Vagina (tissue), 2 donors: Measurements from ENCODE around the gene CPNE8. TPM values are rescaled to one million over a fixed set of nuclear protein-coding genes. Genes with fewer than 3 reads are reported as not detected.

Experiments
- DNase-seq, 2 donors: peaks; one replicate each; pipeline ENCODE4 v3.0.0-alpha.2; 2017; ENCODE audit errors: extremely low spot score in 2 of 2
- H3K27ac ChIP-seq: fragments of 200-600 bp; sonication (generic); one replicate; pipeline ENCODE4 v1.5.1; 2019
- H3K27me3 ChIP-seq: fragments of 200-600 bp; sonication (generic); one replicate; pipeline ENCODE4 v1.5.1; 2019
- H3K36me3 ChIP-seq, 2 donors: fragments of 200-600 bp; sonication (generic); one replicate each; pipeline ENCODE4 v1.5.1; 2017 to 2019
- H3K4me1 ChIP-seq: fragments of 200-600 bp; sonication (generic); one replicate; pipeline ENCODE4 v1.5.1; 2019
- H3K4me3 ChIP-seq, 2 donors: fragments of 200-600 bp; sonication (generic); 1 replicate in 1 of 2; 2 replicates in 1 of 2; pipeline ENCODE4 v1.5.1; 2016 to 2019
- H3K9me3 ChIP-seq: fragments of 200-600 bp; sonication (generic); one replicate; pipeline ENCODE4 v1.5.1; 2019
- CTCF ChIP-seq, 3 experiments: fragments of 450-650 bp in 2 of 3; fragments of 200-600 bp in 1 of 3; sonication (generic) in 1 of 3; IDR thresholded peaks; one replicate each; pipeline ENCODE4 v1.5.1; 2017 to 2019; ENCODE audit warnings: antibody characterized with exemption in 3 of 3, mild to moderate bottlenecking in 2 of 3, moderate library complexity in 2 of 3
- POLR2A ChIP-seq, 2 donors: fragments of 450-650 bp; IDR thresholded peaks; one replicate each; pipeline ENCODE4 v1.6.1; 2017; ENCODE audit warnings: antibody characterized with exemption in 2 of 2, mild to moderate bottlenecking in 2 of 2, moderate library complexity in 2 of 2
- POLR2AphosphoS5 ChIP-seq, 2 donors: sonication (generic); formaldehyde crosslinking; IDR thresholded peaks; one replicate each; pipeline ENCODE4 v1.9.0; 2017; ENCODE audit warnings: antibody characterized with exemption in 2 of 2, mild to moderate bottlenecking in 2 of 2, low read depth in 1 of 2; ENCODE audit not compliant: insufficient read depth in 1 of 2
- intact Hi-C: fragments of 100-400 bp; cut with DNase I; formaldehyde crosslinking; loops from one replicate; pipeline ENCODE4 v1.15.1; 2023
- total RNA-seq: library from RNA; depleted of rRNA; stranded (reverse); fragments of >200 nt; gene quantifications from one replicate; pipeline ENCODE4 v1.2.3, GENCODE V29; 2016

CPNE8 gene
- total RNA-seq, 1 donor from 2014 or later: 15.0 TPM

- no peaks in the 10 kb centered on the region for H3K27me3 ChIP-seq
- TF ChIP-seq POLR2AphosphoS5 (IDR thresholded peaks at IDR 0.05; ENCODE audit: insufficient read depth in 1 of 2, low read depth in 1 of 2): no peak
- no peak for TF ChIP-seq POLR2A (IDR thresholded peaks at IDR 0.05)
- peak overlapping the region; percentile 96 for H3K27ac ChIP-seq
- no peaks in the 10 kb centered on the region for H3K36me3 ChIP-seq
- H3K9me3 ChIP-seq: no peaks in the 10 kb centered on the region
- no peak for DNase-seq
- H3K4me1 ChIP-seq: peaks cover 22% of the 10 kb centered on the region
- peak overlapping the region; percentile 66 to 80 for H3K4me3 ChIP-seq
- intact Hi-C loops: no loop called here
Measured at GRCh38 chr12:38907201-38907923, 2.0 kb upstream of the CPNE8 start.

- Histone ChIP-seq H3K4me1 (peaks cover 22% of the 10 kb centered on the region), H3K27me3 (no peaks in the 10 kb centered on the region), H3K27ac (peak overlapping the region; percentile 96), H3K36me3 (no peaks in the 10 kb centered on the region), H3K4me3 (peak overlapping the region; percentile 66 to 80), H3K9me3 (no peaks in the 10 kb centered on the region)
- intact Hi-C loops: no loop called here
- peak in 1 of 2 donors; percentile 92 for DNase-seq
- peak; percentile 43 to 89 for TF ChIP-seq POLR2AphosphoS5 (IDR thresholded peaks at IDR 0.05; ENCODE audit: insufficient read depth in 1 of 2, low read depth in 1 of 2)
- peak in 1 of 2 donors; percentile 42 for TF ChIP-seq POLR2A (IDR thresholded peaks at IDR 0.05)
- peak; percentile 70 to 92 (median 88) for TF ChIP-seq CTCF (IDR thresholded peaks at IDR 0.05)
Measured at GRCh38 chr12:38906482-38907200, 1.2 kb upstream of the CPNE8 start.

- peaks cover 22% of the 10 kb centered on the region for H3K4me1 ChIP-seq
- no peaks in the 10 kb centered on the region for H3K27me3 ChIP-seq
- TF ChIP-seq POLR2AphosphoS5 (IDR thresholded peaks at IDR 0.05; ENCODE audit: insufficient read depth in 1 of 2, low read depth in 1 of 2) (peak in 1 of 2 donors; percentile 70), CTCF (IDR thresholded peaks at IDR 0.05) (no peak)
- peak overlapping the region; percentile 96 for H3K27ac ChIP-seq
- no peaks in the 10 kb centered on the region for H3K36me3 ChIP-seq
- peak in 1 of 2 donors; percentile 95 for DNase-seq
- H3K4me3 ChIP-seq: peak overlapping the region; percentile 66 to 80
- intact Hi-C loops: no loop called here
- H3K9me3 ChIP-seq: no peaks in the 10 kb centered on the region
Measured at GRCh38 chr12:38904537-38905479, 583 bp downstream of the CPNE8 start.

GRCh38 chr12:38903596-38903995 lies 1.8 kb downstream of the CPNE8 start:
- Histone ChIP-seq H3K4me1 (peaks cover 22% of the 10 kb centered on the region), H3K27ac (peak overlapping the region; percentile 96), H3K27me3 (no peaks in the 10 kb centered on the region), H3K36me3 (no peaks in the 10 kb centered on the region), H3K4me3 (peak overlapping the region; percentile 66 to 80), H3K9me3 (no peaks in the 10 kb centered on the region)
- TF ChIP-seq CTCF (IDR thresholded peaks at IDR 0.05): no peak
- DNase-seq: no peak
- intact Hi-C loops: no loop called here

- Histone ChIP-seq H3K4me3 (no peak overlapping the region), H3K36me3 (no peaks in the 10 kb centered on the region), H3K4me1 (peaks cover under 1% of the 10 kb centered on the region), H3K27me3 (no peaks in the 10 kb centered on the region), H3K27ac (no peak overlapping the region), H3K9me3 (no peaks in the 10 kb centered on the region)
- DNase-seq: no peak
- TF ChIP-seq POLR2AphosphoS5 (IDR thresholded peaks at IDR 0.05; ENCODE audit: insufficient read depth in 1 of 2, low read depth in 1 of 2) (no peak), CTCF (IDR thresholded peaks at IDR 0.05) (no peak), POLR2A (IDR thresholded peaks at IDR 0.05) (no peak)
- intact Hi-C loops: no loop called here
Measured at GRCh38 chr12:38898001-38898684, 7.2 kb downstream of the CPNE8 start.
